HG03520 (cell line): Measurements from ENCODE around the gene EXO1.

Experiments
- ATAC-seq: cut with Tn5 transposase; IDR thresholded peaks from one replicate; pipeline ENCODE4 v1.9.1; 2021; ENCODE audit warnings: mild to moderate bottlenecking, moderate library complexity; ENCODE audit not compliant: unreplicated experiment

EXO1 gene

GRCh38 chr1:241881440-241881839, 33.4 kb downstream of the EXO1 start:
- ATAC-seq = no peak

GRCh38 chr1:241883159-241883558, 35.2 kb downstream of the EXO1 start:
- ATAC-seq = no peak

- no peak for ATAC-seq
These were observed 40.2 kb downstream of the EXO1 start for GRCh38 chr1:241888232-241888631.

- ATAC-seq = no peak
These were observed 43.3 kb downstream of the EXO1 start for GRCh38 chr1:241891296-241891695.

- no peak for ATAC-seq
These were observed 46.0 kb downstream of the EXO1 start for GRCh38 chr1:241894016-241894415.

GRCh38 chr1:241895013-241895412, 47.0 kb downstream of the EXO1 start:
- ATAC-seq = peak; percentile 49

GRCh38 chr1:241896670-241896962, 48.6 kb downstream of the EXO1 start:
- ATAC-seq = no peak

- ATAC-seq = no peak
These were observed 51.2 kb downstream of the EXO1 start for GRCh38 chr1:241899210-241899609.

- no peak for ATAC-seq
These were observed 52.4 kb downstream of the EXO1 start for GRCh38 chr1:241900381-241900780.

- ATAC-seq = no peak
These were observed 54.5 kb downstream of the EXO1 start for GRCh38 chr1:241902391-241903065.

- no peak for ATAC-seq
These were observed 68.2 kb downstream of the EXO1 start for GRCh38 chr1:241916196-241916595.

GRCh38 chr1:241917487-241917886, 69.5 kb downstream of the EXO1 start:
- no peak for ATAC-seq

- ATAC-seq = no peak
These were observed 70.9 kb downstream of the EXO1 start for GRCh38 chr1:241918879-241919278.

GRCh38 chr1:241924080-241924808, 76.2 kb downstream of the EXO1 start:
- no peak for ATAC-seq

GRCh38 chr1:241926141-241926540, 78.1 kb downstream of the EXO1 start:
- ATAC-seq = no peak

- ATAC-seq = no peak
These were observed 79.3 kb downstream of the EXO1 start for GRCh38 chr1:241927321-241927720.

GRCh38 chr1:241932845-241933244, 84.8 kb downstream of the EXO1 start:
- ATAC-seq = no peak

GRCh38 chr1:241934201-241934848, 86.3 kb downstream of the EXO1 start:
- no peak for ATAC-seq

GRCh38 chr1:241934866-241935265, 86.9 kb downstream of the EXO1 start:
- ATAC-seq = no peak
